HG03280 (cell line): ENCODE measurements around the gene CRY2.
A peak's percentile ranks its signal among the peaks of the same experiment; 100 is the strongest.

Experiments used
- ATAC-seq: cut with Tn5 transposase; IDR thresholded peaks from one replicate; pipeline ENCODE4 v1.9.1; 2021; ENCODE audit warnings: mild to moderate bottlenecking, moderate library complexity; ENCODE audit not compliant: unreplicated experiment

CRY2 gene

DNA sequence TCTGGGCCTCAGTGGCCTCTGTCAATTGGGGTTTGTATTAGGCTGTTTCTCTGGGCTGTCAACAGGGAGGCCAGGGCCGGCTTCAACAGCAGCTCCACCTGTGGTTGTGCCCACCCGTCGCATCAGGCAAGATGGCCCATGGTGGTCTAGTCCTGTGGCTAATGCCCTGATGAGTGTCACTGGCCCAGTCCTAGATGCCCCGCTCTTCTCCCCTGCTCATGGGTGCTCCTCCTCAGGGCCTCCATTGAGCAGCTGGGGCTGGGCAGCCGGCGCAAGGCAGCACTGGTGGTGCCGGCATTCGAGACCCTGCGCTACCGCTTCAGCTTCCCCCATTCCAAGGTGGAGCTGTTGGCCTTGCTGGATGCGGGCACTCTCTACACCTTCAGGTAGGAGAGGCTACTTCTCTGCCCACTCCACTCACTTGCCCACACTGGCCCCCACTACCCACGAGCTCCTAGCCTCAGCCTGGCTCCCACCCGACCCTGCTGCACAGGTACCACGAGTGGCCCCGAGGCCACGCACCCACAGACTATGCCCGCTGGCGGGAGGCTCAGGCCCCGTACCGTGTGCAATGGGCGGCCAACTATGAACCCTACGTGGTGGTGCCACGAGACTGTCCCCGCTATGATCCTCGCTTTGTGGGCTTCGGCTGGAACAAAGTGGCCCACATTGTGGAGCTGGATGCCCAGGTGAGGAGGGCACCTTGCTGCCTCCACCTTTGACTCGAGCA, 80.6 kb downstream of the CRY2 start:
- ATAC-seq, result no peak

GRCh38 chr11:45928535-45929215, 81.4 kb downstream of the CRY2 start:
- no peak for ATAC-seq

GRCh38 chr11:45929486-45930030, 82.3 kb downstream of the CRY2 start:
- ATAC-seq, result no peak

DNA sequence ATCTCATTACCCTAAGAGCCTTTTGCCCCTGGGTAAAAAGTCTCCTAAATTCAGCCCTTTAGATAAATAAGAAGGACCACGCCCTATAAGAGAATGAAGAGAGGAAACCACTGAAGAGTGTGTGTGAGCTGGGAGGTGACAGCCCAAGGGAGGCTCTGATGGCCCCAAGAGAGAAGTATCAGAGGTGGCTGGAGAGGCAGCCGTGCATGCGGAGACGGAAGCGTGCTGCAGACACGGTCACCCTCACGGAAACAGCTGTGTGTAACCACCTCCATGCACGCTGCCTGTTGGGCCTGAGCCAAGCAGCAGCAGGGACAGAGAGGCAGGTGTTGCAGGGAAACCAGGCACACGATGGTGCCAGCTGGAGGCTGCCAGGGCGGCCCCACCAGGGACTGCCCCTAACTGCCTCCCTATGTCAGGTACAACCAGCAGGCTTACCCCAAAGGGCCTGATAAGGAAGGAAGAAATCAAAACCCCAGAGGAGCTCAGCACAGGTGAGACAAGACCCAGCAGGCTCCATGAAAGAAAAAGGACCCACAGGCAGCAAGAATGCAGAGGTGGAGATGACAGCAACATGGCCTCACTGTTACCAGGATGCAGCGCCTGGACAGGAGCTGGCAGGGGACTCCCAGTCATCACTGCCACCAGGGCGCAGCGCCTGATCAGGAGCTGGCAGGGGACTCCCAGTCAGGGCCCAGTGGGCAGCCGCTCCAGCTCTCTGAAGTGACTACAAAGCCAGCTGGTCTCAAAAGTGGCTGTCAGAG, 82.9 kb downstream of the CRY2 start:
- peak; percentile 85 for ATAC-seq

DNA sequence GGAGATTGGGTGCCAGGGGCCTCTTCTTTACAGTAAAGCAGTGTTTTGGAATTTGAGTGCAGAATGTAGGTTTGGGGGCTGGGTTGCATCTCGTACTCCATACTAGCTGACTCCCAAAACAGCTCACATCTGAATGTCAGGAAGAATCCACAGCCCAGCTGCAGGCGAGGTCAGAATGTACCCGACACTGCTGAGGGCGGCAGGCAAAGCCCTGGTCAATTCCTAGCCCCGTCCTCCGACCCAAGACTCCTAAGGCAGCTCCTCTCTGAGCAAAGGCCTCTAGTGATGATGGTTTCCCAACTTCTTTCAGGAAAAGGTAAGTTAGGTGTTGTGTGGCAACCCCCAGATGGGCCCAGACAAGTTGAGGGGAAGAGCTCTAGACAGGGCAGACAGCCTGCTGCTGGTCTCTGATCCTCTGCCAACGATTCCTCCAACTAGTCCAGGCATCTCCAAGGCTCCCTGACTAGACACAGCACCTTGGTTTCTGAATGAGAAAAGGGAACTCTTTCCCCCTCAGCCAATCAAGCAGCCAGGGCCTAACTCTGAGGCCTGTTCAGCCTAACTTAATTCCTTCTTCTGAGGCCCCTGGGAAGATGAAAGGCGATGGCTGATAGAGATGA, 83.8 kb downstream of the CRY2 start:
- no peak for ATAC-seq

DNA sequence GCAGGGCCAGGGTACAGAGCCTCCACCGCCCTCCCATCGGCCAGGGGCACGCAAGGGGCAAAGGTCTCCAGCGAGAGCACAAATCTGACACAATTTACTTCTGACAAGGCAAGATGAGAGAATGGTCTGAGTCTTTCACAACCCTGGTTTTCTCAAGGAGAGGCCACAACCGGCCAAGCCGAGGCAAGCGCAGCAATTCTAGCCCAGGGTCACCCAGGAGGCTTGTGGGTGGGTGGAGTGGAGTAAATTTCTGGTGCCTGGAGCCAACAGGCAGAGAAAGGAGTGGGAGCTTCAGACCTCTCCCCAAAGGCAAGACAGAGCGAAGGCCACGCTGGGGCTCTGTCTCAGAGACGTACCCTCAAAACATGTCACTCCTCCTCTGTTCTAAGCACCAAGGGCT, 84.5 kb downstream of the CRY2 start:
- no peak for ATAC-seq

DNA sequence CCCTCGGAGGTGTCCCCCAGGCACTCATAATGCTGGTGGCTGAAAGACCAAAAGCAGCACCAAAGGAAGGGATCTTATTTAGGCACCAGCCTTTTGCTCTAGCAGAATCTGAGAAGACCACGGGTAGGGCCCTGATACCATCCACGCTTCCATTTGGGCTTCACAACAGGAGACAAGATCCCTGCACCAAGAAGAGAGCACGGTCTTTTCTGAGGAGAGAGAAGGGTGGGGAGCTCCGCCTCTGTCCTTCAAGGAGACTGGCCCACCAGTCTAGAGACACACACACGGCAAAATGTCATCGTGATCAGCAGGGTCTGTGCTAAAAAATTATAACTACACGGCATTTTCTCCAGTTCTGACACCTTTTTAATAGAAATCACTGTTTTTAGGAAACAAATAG, 84.9 kb downstream of the CRY2 start:
- no peak for ATAC-seq
